Measurements from ENCODE around the gene SCN8A.
"Not testable (repeated sequence)": the region's sequence is repeated elsewhere in the genome, so short reads cannot be mapped to it uniquely, and the experiment has no call there.

The SCN8A gene

GRCh38 chr12:51601241-51601640, 10.2 kb downstream of the SCN8A start:
- Mint-ChIP-seq H3K4me3 (no peak overlapping the region), H3K9me3 (no peaks in the 10 kb centered on the region), H3K27me3 (peaks cover 39% of the 10 kb centered on the region), H3K27ac (no peak overlapping the region), H3K4me1 (no peaks in the 10 kb centered on the region)
- DNase-seq = no peak
- ATAC-seq = no peak

GRCh38 chr12:51605896-51606295, 14.9 kb downstream of the SCN8A start:
- H3K4me1 Mint-ChIP-seq = peaks cover 23% of the 10 kb centered on the region
- H3K4me3 Mint-ChIP-seq, ATAC-seq, H3K27ac Mint-ChIP-seq, DNase-seq, H3K9me3 Mint-ChIP-seq: not testable (repeated sequence)
- H3K27me3 Mint-ChIP-seq = peaks cover 22% of the 10 kb centered on the region

- ATAC-seq, DNase-seq, H3K27ac Mint-ChIP-seq, H3K9me3 Mint-ChIP-seq, H3K4me3 Mint-ChIP-seq: not testable (repeated sequence)
- H3K27me3 Mint-ChIP-seq = peaks cover 22% of the 10 kb centered on the region
- H3K4me1 Mint-ChIP-seq = peaks cover 23% of the 10 kb centered on the region
Measured at GRCh38 chr12:51607197-51607596, 16.2 kb downstream of the SCN8A start.

GRCh38 chr12:51620448-51620847, 29.4 kb downstream of the SCN8A start:
- no peak overlapping the region for H3K27ac Mint-ChIP-seq
- no peak for DNase-seq
- no peak for ATAC-seq
- H3K4me3 Mint-ChIP-seq = no peak overlapping the region
- H3K27me3 Mint-ChIP-seq = peaks cover 16% of the 10 kb centered on the region
- no peaks in the 10 kb centered on the region for H3K4me1 Mint-ChIP-seq
- H3K9me3 Mint-ChIP-seq = peaks cover 0 to 8% of the 10 kb centered on the region in 2 donors

- H3K4me1 Mint-ChIP-seq = no peaks in the 10 kb centered on the region
- H3K9me3 Mint-ChIP-seq = peaks cover 0 to 8% of the 10 kb centered on the region in 2 donors
- H3K27me3 Mint-ChIP-seq = peaks cover 16% of the 10 kb centered on the region
- DNase-seq (no peak), ATAC-seq (no peak)
- H3K4me3 Mint-ChIP-seq = no peak overlapping the region
- H3K27ac Mint-ChIP-seq = peak overlapping the region in 1 of 2 donors; percentile 62
Measured at GRCh38 chr12:51621156-51621922, 30.3 kb downstream of the SCN8A start.

GRCh38 chr12:51622564-51622963, 31.5 kb downstream of the SCN8A start:
- Mint-ChIP-seq H3K4me1 (no peaks in the 10 kb centered on the region), H3K9me3 (no peaks in the 10 kb centered on the region), H3K27me3 (peaks cover 7% of the 10 kb centered on the region), H3K4me3 (no peak overlapping the region), H3K27ac (no peak overlapping the region)
- no peak for ATAC-seq
- no peak for DNase-seq

GRCh38 chr12:51625370-51625769, 34.3 kb downstream of the SCN8A start:
- Mint-ChIP-seq H3K4me1 (no peaks in the 10 kb centered on the region), H3K27me3 (peaks cover 7% of the 10 kb centered on the region), H3K27ac (no peak overlapping the region), H3K9me3 (no peaks in the 10 kb centered on the region), H3K4me3 (no peak overlapping the region)
- DNase-seq (no peak), ATAC-seq (no peak)

- H3K4me1 Mint-ChIP-seq = no peaks in the 10 kb centered on the region
- H3K9me3 Mint-ChIP-seq = no peaks in the 10 kb centered on the region
- DNase-seq = no peak
- H3K27ac Mint-ChIP-seq = no peak overlapping the region
- H3K27me3 Mint-ChIP-seq = peaks cover 7% of the 10 kb centered on the region
- ATAC-seq = no peak
- no peak overlapping the region for H3K4me3 Mint-ChIP-seq
Measured at GRCh38 chr12:51626115-51626514, 35.1 kb downstream of the SCN8A start.

GRCh38 chr12:51626629-51627028, 35.6 kb downstream of the SCN8A start:
- H3K4me3 Mint-ChIP-seq = no peak overlapping the region
- H3K9me3 Mint-ChIP-seq = no peaks in the 10 kb centered on the region
- peaks cover 7% of the 10 kb centered on the region for H3K27me3 Mint-ChIP-seq
- DNase-seq (no peak), ATAC-seq (no peak)
- no peak overlapping the region for H3K27ac Mint-ChIP-seq
- H3K4me1 Mint-ChIP-seq = no peaks in the 10 kb centered on the region

- H3K27ac Mint-ChIP-seq = no peak overlapping the region
- no peaks in the 10 kb centered on the region for H3K4me1 Mint-ChIP-seq
- no peaks in the 10 kb centered on the region for H3K9me3 Mint-ChIP-seq
- DNase-seq = no peak
- ATAC-seq = no peak
- peaks cover 7% of the 10 kb centered on the region for H3K27me3 Mint-ChIP-seq
- H3K4me3 Mint-ChIP-seq = no peak overlapping the region
Measured at GRCh38 chr12:51630256-51630880, 39.3 kb downstream of the SCN8A start.

GRCh38 chr12:51630986-51631385, 40.0 kb downstream of the SCN8A start:
- H3K4me3 Mint-ChIP-seq = no peak overlapping the region
- H3K27me3 Mint-ChIP-seq = peaks cover 7% of the 10 kb centered on the region

GRCh38 chr12:51631591-51631990, 40.6 kb downstream of the SCN8A start:
- no peak overlapping the region for H3K4me3 Mint-ChIP-seq
- H3K4me1 Mint-ChIP-seq = no peaks in the 10 kb centered on the region
- DNase-seq = no peak
- no peak for ATAC-seq
- H3K27ac Mint-ChIP-seq = no peak overlapping the region
- peaks cover 7% of the 10 kb centered on the region for H3K27me3 Mint-ChIP-seq
- no peaks in the 10 kb centered on the region for H3K9me3 Mint-ChIP-seq

More at GRCh38 chr12:51630986-51631385, 40.0 kb downstream of the SCN8A start:
- no peak overlapping the region for H3K27ac Mint-ChIP-seq
- ATAC-seq = no peak
- no peak for DNase-seq
- no peaks in the 10 kb centered on the region for H3K4me1 Mint-ChIP-seq
- no peaks in the 10 kb centered on the region for H3K9me3 Mint-ChIP-seq

- Mint-ChIP-seq H3K27me3 (peaks cover 7% of the 10 kb centered on the region), H3K27ac (no peak overlapping the region), H3K9me3 (peaks cover 0 to 7% of the 10 kb centered on the region in 2 donors), H3K4me1 (no peaks in the 10 kb centered on the region), H3K4me3 (no peak overlapping the region)
- no peak for DNase-seq
- no peak for ATAC-seq
Measured at GRCh38 chr12:51632623-51633022, 41.6 kb downstream of the SCN8A start.

- Mint-ChIP-seq H3K27ac (no peak overlapping the region), H3K27me3 (no peaks in the 10 kb centered on the region), H3K9me3 (peaks cover 0 to 8% of the 10 kb centered on the region in 2 donors), H3K4me1 (no peaks in the 10 kb centered on the region), H3K4me3 (no peak overlapping the region)
- ATAC-seq (no peak), DNase-seq (no peak)
Measured at GRCh38 chr12:51635346-51635745, 44.3 kb downstream of the SCN8A start.

GRCh38 chr12:51636581-51636980, 45.5 kb downstream of the SCN8A start:
- Mint-ChIP-seq H3K9me3 (peaks cover 0 to 8% of the 10 kb centered on the region in 2 donors), H3K4me3 (no peak overlapping the region), H3K27me3 (no peaks in the 10 kb centered on the region), H3K4me1 (no peaks in the 10 kb centered on the region), H3K27ac (no peak overlapping the region)
- ATAC-seq (no peak), DNase-seq (no peak)

GRCh38 chr12:51636986-51637385, 46.0 kb downstream of the SCN8A start:
- Mint-ChIP-seq H3K9me3 (peaks cover 0 to 8% of the 10 kb centered on the region in 2 donors), H3K27me3 (no peaks in the 10 kb centered on the region), H3K4me3 (no peak overlapping the region), H3K27ac (no peak overlapping the region), H3K4me1 (no peaks in the 10 kb centered on the region)
- DNase-seq (no peak), ATAC-seq (no peak)

All from stimulated activated naive CD8-positive, alpha-beta T cell treated with anti-CD3 and anti-CD28 coated beads, Interleukin-15, amount 100 ng/mL, for 72 hours (primary cell).